Brain pericyte (primary cell): ENCODE results near the gene PRKRA.
"Not testable (repeated sequence)": the region's sequence is repeated elsewhere in the genome, so short reads cannot be mapped to it uniquely, and the experiment has no call there.

Source experiments
- DNase-seq: peaks from one replicate; pipeline ENCODE4 v3.0.0-alpha.2; 2012; ENCODE audit warnings: low read depth, low spot score

The PRKRA gene

DNA sequence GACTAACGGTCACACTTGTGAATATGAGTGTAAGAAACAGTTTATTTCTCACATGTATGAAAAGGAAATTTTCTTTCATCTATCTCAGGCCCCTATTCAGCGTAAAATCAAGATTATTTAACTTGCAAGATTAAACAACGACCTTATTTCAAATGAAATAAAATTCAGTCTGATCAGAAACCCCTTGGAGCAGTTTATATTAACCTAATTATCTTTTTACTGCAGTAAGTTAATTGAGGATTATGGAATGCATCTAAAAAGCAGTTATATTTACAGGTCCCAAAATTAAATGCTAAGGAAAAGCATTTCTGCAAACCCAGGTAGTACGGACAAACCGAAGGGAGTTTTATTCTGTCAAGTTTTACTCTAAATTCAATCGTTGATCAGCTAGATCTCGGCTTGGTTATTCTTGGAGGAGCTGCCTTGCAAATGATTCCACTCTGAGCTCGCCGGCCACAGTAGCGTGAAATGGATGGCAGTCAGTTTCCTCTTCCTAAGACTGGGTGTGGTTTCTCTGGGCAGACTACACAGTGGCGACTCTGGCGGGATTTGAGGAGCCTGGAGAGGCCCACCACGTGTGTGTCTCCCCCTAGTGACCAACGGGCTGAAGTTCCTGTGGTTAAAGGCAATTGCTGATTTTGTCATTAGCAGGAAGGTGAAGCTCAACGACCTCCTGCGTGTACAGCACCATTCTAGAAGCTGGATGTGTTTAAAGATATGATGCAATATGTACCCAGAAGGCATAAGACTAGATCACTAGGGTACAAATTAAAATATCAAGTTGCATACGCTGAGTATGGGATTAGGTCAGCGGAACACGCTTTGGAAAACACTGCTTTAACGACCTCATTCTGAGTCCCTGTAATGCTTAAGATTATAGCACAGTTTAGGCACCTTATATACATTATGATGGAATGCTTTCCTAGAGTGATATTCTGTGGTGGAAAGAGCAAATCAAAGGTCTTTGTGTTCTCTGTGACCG is 36.4 kb downstream of the PRKRA start:
- peak; percentile 75 for DNase-seq

DNA sequence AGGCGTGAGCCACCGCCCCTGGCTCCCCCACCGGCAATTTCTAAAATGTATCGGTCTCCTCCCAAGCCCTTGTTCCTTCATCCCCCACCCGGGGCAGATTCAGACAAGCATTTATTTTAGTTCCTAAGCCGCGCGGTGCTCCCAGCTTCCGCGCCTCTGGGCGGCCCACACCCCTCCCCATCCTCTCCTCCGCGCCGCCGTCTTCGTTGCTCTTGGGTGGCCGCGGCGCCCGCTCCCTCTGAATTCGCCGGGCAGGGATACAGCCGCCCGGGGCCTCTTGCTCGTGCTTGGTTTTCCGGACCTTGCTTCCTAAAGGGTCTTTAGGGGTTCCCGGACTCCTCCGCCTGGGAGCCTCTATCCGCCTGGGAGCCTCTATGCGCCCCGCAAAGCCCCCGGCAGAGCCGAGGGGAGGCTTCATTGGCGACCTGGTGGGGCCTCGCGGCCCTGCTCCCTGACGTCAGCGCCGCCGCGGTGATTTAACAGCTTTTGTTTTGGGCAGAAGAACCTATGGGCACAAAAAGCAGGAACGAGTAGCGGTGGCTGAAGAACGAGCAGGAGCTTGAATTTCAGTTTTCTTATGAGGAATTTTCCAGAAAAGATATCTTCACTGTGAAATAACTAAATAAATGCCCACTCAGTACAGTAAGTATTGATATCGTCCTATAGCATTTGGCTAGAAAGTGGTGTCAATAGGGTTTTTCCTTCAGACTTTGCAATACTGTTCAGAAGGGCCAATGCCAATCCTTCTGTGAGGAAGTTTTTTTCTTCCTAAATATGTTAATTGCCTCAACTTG is 37.3 kb downstream of the PRKRA start:
- no peak for DNase-seq

DNA sequence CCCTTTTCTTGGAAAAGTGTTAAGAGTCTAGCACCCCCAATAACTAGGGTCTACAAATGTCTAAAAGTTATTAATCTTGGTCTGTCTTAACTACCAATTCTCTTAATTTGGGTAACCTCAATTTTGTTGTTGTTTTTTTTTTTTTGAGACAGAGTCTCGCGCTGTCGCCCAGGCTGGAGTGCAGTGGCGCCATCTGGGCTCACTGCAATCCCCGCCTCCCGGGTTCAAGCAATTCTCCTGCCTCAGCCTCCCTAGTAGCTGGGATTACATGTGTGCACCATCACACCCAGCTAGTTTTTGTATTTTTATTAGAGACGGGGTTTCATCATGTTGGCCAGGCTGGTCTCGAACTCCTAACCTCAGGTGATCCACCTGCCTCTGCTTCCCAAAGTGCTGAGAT is 38.5 kb downstream of the PRKRA start:
- DNase-seq: not testable (repeated sequence)

DNA sequence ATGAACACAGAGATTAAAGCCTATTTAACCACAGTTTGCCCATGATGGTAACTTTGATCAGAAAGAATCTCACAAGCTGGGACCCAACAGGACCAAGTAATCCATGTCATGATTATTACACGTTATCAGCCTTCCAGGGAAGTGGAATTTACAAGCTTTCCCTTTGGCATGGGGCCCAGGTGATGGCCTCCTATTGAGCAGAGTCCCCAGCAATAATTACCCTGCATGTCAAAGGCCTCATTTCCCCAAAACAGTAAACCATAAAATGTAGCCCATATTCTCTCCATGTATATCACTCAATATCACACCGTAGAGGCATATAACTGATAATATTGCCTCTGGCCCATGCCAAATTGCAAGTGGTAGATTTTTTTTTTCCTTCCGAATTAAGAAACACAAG is 38.9 kb downstream of the PRKRA start:
- DNase-seq: no peak

DNA sequence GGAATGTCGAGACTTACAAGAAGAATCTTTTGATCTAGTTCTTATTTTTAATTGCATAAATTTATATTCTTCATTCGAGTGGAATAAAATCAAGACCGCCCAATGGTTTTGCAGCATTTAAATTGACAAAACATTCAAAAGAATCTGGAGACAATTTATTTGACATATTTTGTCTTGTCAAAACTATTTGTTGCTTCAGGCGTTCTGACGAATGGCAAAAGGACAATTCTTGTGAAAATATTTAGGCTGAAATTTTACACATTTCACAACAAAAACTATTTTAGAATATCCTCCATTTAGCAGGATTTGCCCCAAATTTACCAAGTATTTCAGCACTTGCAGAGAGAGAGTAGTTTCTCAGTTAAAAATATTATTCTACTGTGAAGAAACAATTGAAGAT is 41.7 kb downstream of the PRKRA start:
- DNase-seq: no peak

DNA sequence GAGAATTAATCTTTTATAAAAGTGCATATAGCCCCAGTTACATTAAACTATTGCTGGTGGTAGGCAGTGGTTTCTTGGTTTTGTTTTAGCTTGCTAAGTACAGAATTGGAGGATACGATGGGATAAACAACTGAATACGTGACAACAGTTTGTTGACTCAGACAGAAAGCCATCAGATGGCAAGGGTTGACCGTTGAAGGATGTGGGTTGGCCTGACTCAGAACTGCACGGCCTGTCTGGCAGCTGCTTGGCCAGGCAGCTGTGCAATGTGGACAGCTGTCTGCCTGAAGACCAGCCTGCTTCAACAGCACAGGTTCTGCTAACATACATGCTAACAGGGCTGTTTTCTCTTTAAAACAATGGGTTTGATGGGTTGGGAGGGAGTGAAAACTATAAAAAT is 46.6 kb downstream of the PRKRA start:
- peak; percentile 34 for DNase-seq

DNA sequence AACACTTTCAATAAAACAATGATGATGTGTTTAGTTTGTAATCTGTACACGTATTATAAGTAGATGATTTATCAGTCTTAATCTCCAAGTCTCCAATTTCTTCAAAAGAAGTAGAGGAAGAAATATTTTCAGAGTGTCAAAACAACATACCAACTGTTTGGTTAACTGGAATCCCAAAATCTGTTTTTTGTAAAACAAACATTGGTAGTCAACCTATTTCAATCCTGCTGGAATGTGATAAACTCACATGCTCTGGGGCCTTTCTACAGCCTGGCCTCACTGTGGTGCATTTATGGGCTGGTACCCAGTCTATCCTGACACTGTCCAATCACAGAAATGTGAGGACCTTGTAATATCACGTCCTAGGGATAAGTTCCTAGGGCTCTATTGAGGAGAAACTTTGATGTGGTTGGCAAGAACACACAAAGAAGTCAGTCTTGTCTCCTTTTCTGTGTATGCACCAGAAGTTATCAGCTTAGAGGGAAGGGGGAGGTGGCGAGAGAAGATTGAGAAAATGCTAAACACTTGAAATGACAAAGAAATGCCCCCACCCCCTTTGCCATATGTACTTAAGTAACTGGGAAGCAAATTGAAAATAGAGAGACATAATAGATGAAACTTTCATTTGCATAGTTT is 47.2 kb downstream of the PRKRA start:
- DNase-seq: no peak

DNA sequence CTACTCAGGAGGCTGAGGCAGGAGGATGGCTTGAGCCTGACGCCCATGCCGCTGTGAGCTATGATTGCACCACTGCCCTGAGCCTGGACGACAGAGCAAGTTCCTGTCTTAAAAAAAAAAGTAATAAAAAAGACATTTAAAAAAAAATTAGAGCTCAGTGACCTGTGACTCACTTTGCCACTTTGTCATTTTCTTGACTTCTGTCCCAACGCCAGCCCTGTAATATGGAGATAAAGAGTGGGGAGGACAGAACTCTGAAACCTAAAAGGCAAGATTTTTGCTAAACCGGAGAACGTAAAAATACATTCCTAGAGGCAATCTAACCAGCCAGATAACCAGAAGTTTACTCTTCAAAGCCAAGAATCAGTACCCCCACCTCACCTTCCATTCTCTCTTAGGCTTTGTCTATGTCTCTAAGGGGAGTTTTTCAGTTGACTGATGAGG is 49.0 kb downstream of the PRKRA start:
- DNase-seq: no peak

DNA sequence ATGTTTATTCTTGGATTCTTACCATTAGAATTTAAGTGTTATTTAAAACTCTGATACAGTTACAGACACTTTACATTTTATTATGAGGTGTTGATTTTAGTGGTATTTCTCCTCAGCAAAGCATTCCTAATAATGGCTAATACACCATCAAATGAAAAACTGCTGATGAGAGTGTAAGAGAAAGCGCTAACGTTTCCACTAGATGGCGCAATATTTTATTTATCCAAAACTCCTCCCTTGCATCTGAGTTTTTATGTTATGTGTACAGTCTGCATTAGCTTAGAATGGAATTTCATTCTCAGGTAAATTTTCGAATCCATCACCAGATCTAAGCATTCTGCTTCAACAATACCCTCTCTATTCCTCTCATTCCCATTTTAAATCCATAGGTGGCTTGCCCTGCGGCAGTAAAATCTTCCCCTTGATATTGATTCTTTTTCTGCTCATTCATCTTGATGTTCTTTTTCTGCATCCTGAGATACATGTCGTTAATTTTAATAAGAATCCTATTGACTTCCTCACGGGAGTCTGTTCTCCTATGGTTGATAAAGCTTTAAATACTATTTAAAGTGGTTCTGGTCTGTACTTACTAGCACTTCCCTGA is 53.9 kb downstream of the PRKRA start:
- no peak for DNase-seq

DNA sequence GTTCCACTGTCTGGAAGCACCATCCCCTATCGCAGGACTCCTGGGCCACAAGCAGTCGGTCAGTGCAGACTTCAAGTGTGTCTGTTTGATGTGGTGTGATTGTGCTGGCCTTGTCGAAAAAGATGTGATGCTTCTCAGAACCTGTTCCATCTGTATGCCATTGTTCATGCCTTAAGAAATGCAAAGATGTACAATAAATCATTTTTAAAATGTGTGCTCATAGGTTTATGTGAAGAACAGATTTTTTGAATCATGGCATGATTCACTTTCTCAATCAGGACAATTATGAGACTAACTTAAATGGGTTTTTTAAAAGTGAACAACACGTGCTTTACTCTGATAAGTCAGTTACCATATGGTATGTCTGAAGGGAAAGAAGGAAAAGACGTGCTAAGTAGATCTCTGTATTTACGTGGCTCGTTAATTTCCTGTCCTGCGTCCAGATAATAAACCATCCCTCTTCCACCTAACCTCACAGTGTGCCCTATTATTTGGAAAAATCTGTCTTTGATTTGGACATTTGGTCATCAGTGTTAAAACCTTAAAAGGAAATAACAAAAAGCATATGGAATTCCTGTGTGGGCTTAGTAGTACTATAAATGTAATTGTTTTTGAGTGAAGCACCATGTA is 54.9 kb downstream of the PRKRA start:
- DNase-seq: no peak

DNA sequence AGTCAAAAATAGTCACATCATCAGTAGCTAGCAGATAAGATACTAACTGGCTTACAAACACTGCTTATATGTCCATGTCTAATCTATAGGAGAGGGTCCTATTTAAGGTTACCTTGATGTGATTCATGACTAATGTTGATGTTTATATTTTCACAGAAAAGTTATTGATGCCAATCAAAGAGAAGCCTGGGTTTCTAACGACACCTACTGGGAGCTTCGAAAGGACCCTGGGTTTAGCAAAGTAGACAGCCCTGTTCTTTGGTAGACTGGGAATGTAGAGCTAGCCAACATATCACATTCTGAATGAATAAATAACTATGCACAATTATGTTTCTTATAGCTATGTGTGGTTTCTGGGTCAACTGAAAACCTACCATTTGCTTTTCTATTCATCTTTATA is 55.7 kb downstream of the PRKRA start:
- no peak for DNase-seq

DNA sequence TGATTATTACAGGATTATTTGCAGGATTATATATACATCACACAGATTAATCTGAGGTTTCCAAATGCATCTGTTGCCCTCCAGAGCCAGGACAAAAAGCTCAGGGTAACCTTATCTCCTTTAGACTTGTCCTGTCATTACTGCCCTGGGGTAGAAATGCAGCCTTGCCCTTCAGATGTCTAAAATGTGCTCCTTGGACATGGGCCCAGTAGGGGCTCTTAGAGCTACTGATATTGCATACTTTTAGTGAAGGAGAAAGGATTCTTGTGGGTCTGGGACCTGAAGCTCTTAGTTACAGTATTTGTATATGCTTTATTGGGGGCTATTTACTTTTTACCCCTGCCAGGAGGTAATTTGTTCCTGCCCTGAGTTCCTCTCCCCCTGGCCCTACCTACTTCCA is 56.1 kb downstream of the PRKRA start:
- no peak for DNase-seq

DNA sequence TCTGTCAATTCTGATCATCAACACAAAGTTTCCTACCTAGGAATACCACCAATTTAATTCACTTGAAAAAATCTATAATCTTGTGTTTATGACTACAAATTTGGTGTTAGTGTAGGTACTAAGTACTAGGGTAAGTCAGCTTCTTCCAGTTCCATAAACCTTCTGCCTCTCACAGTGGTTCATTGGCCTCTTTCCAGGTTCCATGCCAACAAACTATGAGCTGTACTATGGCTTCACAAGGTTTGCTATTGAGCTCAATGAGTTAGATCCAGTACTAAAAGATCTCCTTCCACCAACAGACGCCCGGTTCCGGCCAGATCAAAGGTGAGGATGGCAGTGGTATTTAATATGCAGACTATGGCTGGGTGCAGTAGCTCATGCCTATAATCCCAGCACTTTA is 58.8 kb downstream of the PRKRA start:
- no peak for DNase-seq

DNA sequence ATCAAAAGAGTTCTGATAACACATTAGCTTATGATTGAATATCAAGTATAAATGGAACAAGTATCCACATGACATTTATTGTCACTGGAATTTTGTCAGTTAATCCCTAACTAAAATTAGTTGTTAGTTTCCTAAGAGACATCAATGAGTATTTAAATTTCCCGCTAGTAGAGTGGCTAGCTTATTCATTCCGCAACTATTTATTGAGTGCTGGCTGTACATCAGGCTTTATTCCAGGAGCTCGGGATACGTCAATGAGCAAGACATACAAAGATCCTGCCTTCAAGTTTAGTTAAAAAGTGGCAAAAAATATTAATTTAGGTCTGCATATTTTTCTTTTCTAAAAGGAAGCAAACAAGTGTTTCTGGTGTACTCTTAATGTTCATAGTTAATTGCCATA is 59.3 kb downstream of the PRKRA start:
- no peak for DNase-seq

DNA sequence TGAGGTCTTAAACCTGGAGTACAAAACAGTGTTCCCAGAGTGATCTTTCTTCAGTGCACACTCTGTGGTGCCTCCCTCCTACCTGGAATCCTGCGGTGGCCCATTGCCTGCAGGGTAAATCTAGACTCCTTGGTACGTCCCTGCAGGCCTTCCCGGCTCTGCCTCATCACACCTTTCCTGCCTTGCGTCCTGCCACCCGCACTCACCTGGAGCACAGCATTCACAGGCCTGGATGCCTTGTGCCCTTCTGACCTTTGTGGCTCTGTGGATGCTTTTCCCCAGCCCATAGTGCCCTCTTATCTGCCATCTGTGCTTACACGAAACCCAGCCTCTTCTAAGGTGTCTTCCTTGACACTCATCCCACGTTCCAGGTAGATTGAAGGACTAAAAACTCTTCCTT is 62.7 kb downstream of the PRKRA start:
- no peak for DNase-seq

DNA sequence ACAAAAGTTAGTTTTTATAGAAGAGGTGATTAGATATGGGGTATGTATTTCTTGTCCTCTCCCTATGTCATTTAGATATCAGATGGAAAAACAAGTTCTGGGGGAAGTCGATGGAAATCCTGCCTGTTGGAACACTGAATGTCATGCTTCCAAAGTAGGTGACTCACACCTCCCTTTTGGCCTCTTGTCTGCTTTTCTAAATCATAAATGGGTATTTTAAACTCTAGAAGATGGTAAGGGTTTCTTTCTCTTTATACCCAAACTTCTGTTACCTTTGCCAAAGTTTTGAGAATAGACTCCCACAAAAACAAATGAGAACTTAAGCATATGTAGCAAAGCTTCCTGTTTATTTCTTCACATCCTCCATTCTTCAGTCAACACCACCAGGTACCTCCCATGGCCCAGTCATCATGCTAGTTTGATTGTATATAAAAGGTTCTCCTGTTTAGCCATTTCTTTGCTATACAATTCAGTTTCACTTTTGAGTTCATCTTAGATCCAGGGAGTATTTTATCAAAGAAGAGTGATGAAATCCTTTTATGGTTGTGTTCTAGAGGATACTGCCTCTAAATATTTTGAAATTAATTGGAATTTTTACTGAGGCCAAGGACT is 63.9 kb downstream of the PRKRA start:
- DNase-seq: no peak

DNA sequence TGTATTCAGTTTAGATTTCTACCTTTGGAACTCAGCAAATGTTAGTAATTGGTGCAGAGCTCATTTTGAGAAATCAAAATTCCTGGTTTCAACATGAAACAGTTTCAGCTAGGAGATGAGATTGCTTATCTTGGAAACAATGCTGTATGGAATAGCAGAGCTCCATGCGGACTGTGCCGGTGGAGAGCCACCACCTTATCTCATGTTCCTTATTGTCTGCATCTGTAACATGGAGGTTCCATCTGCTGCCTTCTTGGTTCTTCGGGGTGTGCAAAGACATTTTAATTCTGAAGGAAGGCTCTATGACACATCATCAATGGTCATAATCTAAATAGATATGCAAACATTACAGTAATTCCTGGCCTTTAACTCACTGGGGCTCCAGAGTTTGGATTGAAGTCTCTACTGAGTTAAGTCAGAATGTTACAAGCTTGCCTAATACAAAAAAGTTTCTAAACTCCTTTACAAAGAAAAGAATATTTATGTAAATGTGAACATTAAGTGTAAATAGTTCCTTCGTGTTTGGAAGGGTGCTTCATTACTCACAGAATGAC is 65.3 kb downstream of the PRKRA start:
- DNase-seq: no peak

DNA sequence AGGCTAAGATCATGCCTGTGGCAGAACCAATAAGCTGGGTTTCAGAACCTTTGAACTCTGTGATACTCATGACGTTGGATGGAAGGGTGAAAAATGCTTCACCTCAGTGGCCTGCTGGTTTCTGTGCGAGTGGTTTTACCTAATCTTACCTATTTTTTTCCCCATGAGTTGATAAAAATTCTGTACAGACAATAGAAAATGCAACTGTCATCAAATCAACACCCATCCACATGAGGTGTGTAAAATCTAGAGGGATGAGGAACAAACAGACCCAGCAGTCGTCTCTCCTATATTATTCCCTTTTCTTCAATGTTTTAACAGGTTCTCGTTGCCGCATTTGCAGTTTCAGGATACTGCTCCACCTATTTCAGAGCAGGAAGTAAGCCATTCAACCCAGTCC is 67.3 kb downstream of the PRKRA start:
- DNase-seq: no peak
